ENCODE data around the gene SOCS3. TPM values are rescaled to one million over a fixed set of nuclear protein-coding genes. Genes with fewer than 3 reads are reported as not detected.
"Not testable (repeated sequence)": the region's sequence is repeated elsewhere in the genome, so short reads cannot be mapped to it uniquely, and the experiment has no call there.

Gene SOCS3
- total RNA-seq, 2 experiments from 2014 or later: not detected

GRCh38 chr17:78335209-78335608, 24.7 kb downstream of the SOCS3 start:
- H2AFZ ChIP-seq (ENCODE audit: low read length): no peak overlapping the region
- TF ChIP-seq, protein P1, sequence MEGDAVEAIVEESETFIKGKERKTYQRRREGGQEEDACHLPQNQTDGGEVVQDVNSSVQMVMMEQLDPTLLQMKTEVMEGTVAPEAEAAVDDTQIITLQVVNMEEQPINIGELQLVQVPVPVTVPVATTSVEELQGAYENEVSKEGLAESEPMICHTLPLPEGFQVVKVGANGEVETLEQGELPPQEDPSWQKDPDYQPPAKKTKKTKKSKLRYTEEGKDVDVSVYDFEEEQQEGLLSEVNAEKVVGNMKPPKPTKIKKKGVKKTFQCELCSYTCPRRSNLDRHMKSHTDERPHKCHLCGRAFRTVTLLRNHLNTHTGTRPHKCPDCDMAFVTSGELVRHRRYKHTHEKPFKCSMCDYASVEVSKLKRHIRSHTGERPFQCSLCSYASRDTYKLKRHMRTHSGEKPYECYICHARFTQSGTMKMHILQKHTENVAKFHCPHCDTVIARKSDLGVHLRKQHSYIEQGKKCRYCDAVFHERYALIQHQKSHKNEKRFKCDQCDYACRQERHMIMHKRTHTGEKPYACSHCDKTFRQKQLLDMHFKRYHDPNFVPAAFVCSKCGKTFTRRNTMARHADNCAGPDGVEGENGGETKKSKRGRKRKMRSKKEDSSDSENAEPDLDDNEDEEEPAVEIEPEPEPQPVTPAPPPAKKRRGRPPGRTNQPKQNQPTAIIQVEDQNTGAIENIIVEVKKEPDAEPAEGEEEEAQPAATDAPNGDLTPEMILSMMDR (conservative IDR thresholded peaks at IDR 0.05; ENCODE audit: low read length): no peak
- TF ChIP-seq EZH2phosphoT487 (IDR thresholded peaks at IDR 0.05; ENCODE audit: borderline replicate concordance, low read depth, low read length): no peak
- intact Hi-C loops (cut with micrococcal nuclease; ENCODE audit: unreplicated experiment): no loop called here
- H4K20me1 ChIP-seq (ENCODE audit: insufficient read depth, low read length): no peaks in the 10 kb centered on the region
- no peak overlapping the region for H3K4me3 ChIP-seq (ENCODE audit: low read depth, low read length, poor library complexity, severe bottlenecking)
- no peak overlapping the region for H3K27ac ChIP-seq (ENCODE audit: low read depth, low read length, poor library complexity, severe bottlenecking)
- CTCF ChIA-PET (ENCODE audit: unreplicated experiment): interaction anchor here (0.6 kb wide), 1 partner anchor 13 kb away, joined by 3 read pairs; no protein-coding TSS in a partner anchor
- BruUV-seq (replicated peaks): no TSS peak
- H3K36me3 ChIP-seq (ENCODE audit: insufficient read depth, low read length): no peaks in the 10 kb centered on the region
- no peak for DNase-seq (ENCODE audit: low spot score)
- H3K9me3 ChIP-seq (ENCODE audit: low read length): no peaks in the 10 kb centered on the region
- peaks cover 28% of the 10 kb centered on the region for H3K4me1 ChIP-seq (ENCODE audit: insufficient read depth, low read length, poor library complexity, severe bottlenecking)
- no peak overlapping the region for H3K4me2 ChIP-seq (ENCODE audit: low read length)
- H3K79me2 ChIP-seq (ENCODE audit: insufficient read depth, low read depth, low read length): no peaks in the 10 kb centered on the region
- H3K9me2 ChIP-seq (ENCODE audit: insufficient read depth, low read length): no peaks in the 10 kb centered on the region
- POLR2A ChIA-PET: interaction anchor here (0.7 kb wide), 1 partner anchor 114 kb away, joined by 4 read pairs; no protein-coding TSS in a partner anchor

DNA sequence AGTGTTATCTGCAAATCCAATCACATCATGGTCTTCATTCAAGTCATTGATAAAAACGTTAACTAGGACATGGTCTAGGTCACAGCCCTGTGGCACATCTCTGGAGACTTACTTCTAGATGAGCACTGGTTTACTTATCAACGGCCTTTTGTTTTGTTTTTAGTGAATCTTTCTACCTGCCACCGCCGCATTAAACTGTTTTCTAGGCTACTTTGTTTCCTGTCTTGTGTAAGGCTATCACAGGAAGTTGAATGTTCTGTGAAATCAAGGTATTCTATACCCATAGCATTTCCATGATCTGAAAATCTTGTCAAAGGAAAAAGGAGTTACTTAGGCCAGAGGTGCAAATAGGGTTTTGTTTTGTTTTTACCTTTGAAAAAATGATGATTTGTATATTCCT, 26.9 kb downstream of the SOCS3 start:
- H3K9me3 ChIP-seq (ENCODE audit: low read length): no peaks in the 10 kb centered on the region
- TF ChIP-seq, protein P1 (conservative IDR thresholded peaks at IDR 0.05; ENCODE audit: low read length): no peak
- TF ChIP-seq EZH2phosphoT487 (IDR thresholded peaks at IDR 0.05; ENCODE audit: borderline replicate concordance, low read depth, low read length): no peak
- no peaks in the 10 kb centered on the region for H3K79me2 ChIP-seq (ENCODE audit: insufficient read depth, low read depth, low read length)
- BruUV-seq (replicated peaks): no TSS peak
- ChIA-PET CTCF (ENCODE audit: unreplicated experiment) (no interaction called here), POLR2A (no interaction called here)
- H2AFZ ChIP-seq (ENCODE audit: low read length): no peak overlapping the region
- intact Hi-C loops (cut with micrococcal nuclease; ENCODE audit: unreplicated experiment): no loop called here
- H3K4me2 ChIP-seq (ENCODE audit: low read length): no peak overlapping the region
- no peaks in the 10 kb centered on the region for H3K9me2 ChIP-seq (ENCODE audit: insufficient read depth, low read length)
- peaks cover 13% of the 10 kb centered on the region for H3K4me1 ChIP-seq (ENCODE audit: insufficient read depth, low read length, poor library complexity, severe bottlenecking)
- H4K20me1 ChIP-seq (ENCODE audit: insufficient read depth, low read length): no peaks in the 10 kb centered on the region
- no peak for DNase-seq (ENCODE audit: low spot score)
- no peak overlapping the region for H3K27ac ChIP-seq (ENCODE audit: low read depth, low read length, poor library complexity, severe bottlenecking)
- H3K4me3 ChIP-seq (ENCODE audit: low read depth, low read length, poor library complexity, severe bottlenecking): no peak overlapping the region
- no peaks in the 10 kb centered on the region for H3K36me3 ChIP-seq (ENCODE audit: insufficient read depth, low read length)

DNA sequence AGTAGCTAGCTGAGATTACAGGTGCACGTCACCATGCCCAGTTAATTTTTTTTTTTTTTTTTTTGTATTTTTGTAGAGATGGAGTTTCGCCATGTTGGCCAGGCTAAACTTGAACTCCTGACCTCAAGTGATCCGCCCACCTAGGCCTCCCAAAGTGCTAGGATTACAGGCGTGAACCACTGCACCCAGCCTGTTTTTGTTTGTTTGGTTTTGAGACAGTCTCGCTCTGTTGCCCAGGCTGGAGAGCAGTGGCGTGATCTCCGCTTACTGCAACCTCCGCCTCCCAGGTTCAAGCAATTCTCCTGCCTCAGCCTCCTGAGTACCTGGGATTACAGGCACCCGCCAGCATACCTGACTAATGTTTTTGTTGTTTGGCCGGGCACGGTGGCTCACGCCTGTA, 28.5 kb downstream of the SOCS3 start:
- H4K20me1 ChIP-seq (ENCODE audit: insufficient read depth, low read length); H3K36me3 ChIP-seq (ENCODE audit: insufficient read depth, low read length); H3K9me3 ChIP-seq (ENCODE audit: low read length); H3K9me2 ChIP-seq (ENCODE audit: insufficient read depth, low read length); H3K4me2 ChIP-seq (ENCODE audit: low read length); POLR2A ChIA-PET; H3K79me2 ChIP-seq (ENCODE audit: insufficient read depth, low read depth, low read length); H3K4me1 ChIP-seq (ENCODE audit: insufficient read depth, low read length, poor library complexity, severe bottlenecking); H2AFZ ChIP-seq (ENCODE audit: low read length); BruUV-seq (replicated peaks); H3K27ac ChIP-seq (ENCODE audit: low read depth, low read length, poor library complexity, severe bottlenecking); H3K4me3 ChIP-seq (ENCODE audit: low read depth, low read length, poor library complexity, severe bottlenecking); CTCF ChIA-PET (ENCODE audit: unreplicated experiment); intact Hi-C loops (cut with micrococcal nuclease; ENCODE audit: unreplicated experiment); DNase-seq (ENCODE audit: low spot score): not testable (repeated sequence)

Measured in OCI-LY7 (cell line).